GM12891 (cell line): ENCODE data around the gene IFT22.
"Not testable (repeated sequence)": the region's sequence is repeated elsewhere in the genome, so short reads cannot be mapped to it uniquely, and the experiment has no call there.

ENCODE experiments used
- POLR2A ChIP-seq: IDR thresholded peaks from 2 replicates; pipeline ENCODE4 v1.6.1; 2011; ENCODE audit warnings: low read depth, low read length, control low read depth
- POLR2AphosphoS5 ChIP-seq: IDR thresholded peaks from 2 replicates; pipeline ENCODE4 v1.6.1; 2011; ENCODE audit warnings: low read depth, low read length, control low read depth
- TAF1 ChIP-seq: IDR thresholded peaks from 2 replicates; pipeline ENCODE4 v1.6.1; 2011; ENCODE audit warnings: low read depth, low read length, control low read depth

DNA sequence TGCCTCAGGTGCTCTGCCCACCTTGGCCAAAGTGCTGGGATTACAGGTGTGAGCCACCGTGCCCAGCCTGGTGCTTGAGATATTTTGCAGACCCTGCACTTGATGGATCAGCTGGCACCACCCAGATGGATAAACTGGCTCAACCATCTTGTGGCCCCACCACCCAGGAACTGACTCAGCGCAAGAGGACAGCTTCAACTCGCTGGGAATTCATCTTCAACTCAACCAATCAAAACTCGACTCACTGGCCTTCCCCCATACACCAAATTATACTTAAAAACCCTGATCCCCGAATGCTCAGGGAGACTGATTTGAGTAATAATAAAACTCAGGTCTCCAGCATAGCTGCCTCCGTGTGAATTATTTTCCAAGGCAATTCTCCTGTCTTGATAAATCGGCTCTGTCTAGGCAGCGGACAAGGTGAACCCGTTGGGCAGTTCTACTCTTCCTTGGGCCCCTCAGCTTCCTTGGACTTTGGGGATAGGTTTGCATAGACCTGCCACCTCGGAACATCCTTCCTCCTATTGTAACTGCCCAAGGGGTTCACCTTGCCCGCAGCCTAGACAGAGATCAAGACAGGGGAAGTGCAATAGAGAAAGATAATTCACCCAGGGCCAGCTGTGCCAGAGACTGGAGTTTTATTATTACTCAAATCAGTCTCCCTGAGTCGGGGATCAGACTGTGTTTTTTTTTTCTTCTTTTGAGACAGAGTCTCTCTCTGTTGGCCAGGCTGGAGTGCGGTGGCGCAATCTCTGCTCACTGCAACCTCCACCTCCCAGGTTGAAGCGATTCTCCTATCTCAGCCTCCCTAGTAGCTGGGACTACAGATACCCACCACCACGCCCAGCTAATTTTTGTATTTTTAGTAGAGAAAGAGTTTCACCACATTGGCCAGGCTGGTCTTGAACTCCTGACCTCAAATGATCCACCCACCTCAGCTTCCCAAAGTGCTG is 28.3 kb downstream of the IFT22 start:
- not testable (repeated sequence) for TF ChIP-seq POLR2AphosphoS5, POLR2A, TAF1
